NT2/D1 (cell line): Measurements from ENCODE around the gene CCL4L2.
"Not testable (repeated sequence)": the region's sequence is repeated elsewhere in the genome, so short reads cannot be mapped to it uniquely, and the experiment has no call there.

Experiments used
- SUZ12 ChIP-seq: IDR thresholded peaks from 2 replicates; pipeline ENCODE4 v1.6.1; 2011; ENCODE audit not compliant: insufficient read length, insufficient read depth; ENCODE audit errors: extremely low read depth
- YY1 ChIP-seq: IDR thresholded peaks from 2 replicates; pipeline ENCODE4 v1.6.1; 2011; ENCODE audit not compliant: insufficient read length, insufficient read depth
- ZNF274 ChIP-seq: IDR thresholded peaks from 2 replicates; pipeline ENCODE4 v1.6.1; 2011; ENCODE audit warnings: mild to moderate bottlenecking, low read depth, low read length

- not testable (repeated sequence) for TF ChIP-seq ZNF274, YY1, SUZ12
Measured at GRCh38 chr17:36194832-36195433, 15.9 kb upstream of the CCL4L2 start.
